HG03460 (cell line): ENCODE results near the gene MACROD2.

Experiments used
- ATAC-seq: cut with Tn5 transposase; IDR thresholded peaks from one replicate; pipeline ENCODE4 v1.9.1; 2021; ENCODE audit not compliant: unreplicated experiment

Gene MACROD2

DNA sequence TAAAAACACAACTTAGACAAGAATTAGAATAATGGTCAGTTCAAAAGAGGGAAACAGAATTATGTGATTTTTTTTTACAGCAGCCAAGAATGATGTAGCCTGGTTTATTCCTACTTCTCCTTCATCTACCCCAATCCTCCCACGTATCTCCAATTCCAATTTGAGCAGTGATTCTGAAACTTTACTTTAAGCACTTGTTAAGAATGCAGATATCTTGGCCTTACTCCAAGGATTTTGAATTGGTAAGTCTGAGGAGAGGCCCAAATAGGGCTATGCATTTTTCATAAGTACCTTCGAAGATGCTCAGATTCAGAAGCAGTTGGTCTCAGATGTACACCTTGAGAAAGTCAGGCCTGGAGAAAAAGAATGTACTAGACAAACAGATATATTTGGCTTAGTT is 575.5 kb downstream of the MACROD2 start:
- ATAC-seq, result no peak

DNA sequence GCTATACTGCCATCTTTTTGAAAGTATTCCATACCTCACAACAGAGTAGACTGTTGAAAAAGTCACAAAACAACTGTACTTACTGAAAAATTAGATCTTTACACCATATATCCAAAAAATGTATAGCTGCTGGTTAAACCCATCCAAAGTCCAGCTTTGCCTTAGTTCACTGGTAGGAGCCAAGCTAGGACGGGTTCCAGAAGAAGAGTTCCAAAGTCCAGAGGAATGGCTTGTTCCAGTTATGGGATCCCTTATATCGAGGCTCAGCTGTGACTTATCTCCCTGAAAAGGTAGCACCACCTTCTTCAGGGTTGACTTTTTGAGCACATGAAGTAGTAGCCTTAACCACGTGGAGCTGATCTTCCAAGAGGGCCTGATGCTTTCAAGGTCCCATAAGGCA is 578.4 kb downstream of the MACROD2 start:
- ATAC-seq, result no peak

DNA sequence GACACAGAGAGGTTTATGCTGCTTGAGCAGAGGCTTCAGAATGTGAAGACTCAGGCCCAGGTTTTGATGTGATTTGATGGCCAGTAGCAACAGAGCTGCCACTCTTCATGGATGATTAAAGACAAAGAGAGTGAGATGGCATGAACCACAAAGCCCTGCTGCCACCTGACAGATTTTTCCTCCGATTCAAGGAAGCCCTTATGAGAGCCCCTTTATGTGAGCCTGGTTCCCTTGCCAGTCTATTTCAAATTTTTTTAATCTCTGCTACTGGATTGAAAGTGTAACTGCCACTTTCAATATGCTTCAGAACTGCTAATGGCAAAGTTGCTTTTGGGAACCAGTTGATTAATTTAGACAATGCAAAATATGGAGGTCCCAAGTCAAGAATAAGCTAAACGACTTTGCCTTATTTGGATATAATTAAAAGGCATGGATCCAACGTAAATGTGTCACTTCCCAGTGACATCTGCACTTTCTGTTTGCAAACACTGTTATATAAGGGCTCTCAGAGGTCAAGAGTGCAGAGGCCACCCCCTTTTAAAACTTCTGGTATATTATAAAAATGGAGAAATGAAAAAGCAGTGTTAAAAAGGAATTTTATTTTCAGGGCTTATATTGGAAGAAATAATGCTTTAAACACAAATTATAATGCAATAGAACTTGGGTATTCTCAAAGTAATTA is 581.0 kb downstream of the MACROD2 start:
- no peak for ATAC-seq

DNA sequence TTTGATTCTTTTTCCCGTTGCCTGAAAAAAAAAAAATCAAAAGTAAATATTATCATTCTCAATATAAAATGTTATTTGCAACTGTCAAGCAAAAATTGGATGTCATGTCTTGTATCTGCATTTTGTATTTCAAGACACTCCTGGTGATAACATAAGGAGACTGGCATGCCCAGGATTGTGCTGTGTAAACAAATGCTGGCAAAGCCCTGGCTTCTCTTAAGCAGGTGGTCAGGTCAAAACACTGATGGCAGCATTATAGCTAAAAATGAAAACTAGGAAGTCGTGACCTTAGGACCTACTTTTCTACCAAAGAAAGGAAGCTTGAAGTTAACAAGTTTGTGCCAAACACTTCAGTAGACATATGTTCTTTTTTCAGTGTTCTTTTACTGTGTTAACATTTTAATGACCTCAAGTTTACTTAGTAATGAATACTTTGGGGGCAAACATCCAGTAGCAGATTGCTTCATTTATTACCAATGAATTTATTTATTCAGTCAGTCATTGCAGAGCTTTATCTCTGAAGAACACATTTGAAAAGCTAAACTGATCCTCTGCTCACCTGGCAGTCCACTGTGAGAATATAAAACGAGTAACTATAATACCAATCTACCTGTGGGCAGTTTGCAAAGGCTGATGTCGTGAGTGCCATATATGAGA is 585.2 kb downstream of the MACROD2 start:
- no peak for ATAC-seq

DNA sequence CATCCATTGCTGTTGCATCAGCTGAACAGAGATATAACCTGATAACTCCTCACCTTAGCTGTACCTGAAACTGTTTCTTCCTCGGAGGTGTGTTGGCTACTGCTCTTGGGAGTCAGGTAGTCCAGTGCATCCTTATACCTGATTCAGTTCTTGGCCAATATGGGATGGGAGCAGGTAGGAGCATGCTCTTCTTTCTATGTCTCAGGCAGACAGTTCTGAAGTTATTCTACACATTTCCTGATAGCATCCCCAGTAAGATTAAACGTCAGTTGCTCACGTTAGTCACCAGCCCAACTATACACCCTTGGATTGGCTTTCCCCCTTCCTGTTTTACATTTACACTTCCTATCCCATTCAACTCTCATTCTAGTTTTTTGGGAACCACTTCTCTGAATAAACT is 586.4 kb downstream of the MACROD2 start:
- ATAC-seq, result no peak

DNA sequence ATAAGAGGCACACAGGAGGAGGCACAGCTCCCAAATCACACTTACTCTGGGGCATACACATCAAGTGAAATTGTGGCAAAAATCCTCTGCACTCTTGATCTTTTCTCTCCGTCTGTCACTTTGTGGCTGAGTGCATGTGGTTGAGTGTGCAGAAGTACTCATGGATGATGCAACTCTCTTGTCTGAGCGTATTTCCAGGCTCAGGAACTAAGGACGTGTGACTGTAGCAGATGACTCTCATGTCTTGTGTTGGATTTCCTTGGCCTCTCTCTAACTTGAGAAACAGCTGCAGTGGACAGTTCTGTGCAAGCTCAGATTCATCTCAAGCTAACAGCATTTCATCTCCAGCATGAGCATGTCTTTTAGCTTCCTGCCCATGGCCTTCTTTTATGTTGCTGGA is 587.5 kb downstream of the MACROD2 start:
- ATAC-seq, result no peak

DNA sequence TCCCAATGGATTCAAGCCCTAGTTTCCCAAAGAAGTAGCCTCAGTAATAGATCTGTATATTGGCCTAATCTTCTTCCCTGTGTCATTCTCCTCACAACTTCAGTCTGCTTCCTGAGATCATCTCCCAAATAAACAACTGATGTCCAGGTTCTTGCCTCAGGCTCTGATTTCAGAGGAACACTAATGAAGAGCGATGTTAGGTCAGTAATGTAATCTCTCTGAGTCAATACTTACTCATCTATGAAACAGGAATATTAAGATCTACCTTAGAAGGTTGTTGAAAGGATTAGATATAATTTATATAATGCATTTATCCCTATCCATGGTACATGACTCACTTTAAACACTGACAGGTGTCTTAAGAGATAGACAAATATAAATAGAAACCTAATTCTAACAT is 588.1 kb downstream of the MACROD2 start:
- ATAC-seq, result no peak

DNA sequence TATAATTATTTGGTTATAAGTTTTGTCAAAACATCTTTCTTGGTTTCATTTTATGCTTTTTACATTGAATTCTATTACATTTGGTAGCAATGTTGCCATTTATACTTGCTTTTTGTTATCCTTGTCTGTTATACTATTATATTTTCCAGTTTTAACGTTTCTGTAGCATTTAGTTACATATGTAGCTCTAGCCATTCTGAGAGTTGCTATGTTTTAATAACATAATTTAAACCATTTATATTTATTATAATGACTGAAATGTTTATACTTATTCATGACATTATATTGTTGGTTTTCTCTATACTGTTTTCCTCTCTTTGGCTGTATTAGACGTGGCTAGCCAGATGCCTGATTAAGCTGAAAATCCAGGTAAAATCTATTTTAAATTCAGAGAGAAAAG is 594.1 kb downstream of the MACROD2 start:
- ATAC-seq, result no peak

DNA sequence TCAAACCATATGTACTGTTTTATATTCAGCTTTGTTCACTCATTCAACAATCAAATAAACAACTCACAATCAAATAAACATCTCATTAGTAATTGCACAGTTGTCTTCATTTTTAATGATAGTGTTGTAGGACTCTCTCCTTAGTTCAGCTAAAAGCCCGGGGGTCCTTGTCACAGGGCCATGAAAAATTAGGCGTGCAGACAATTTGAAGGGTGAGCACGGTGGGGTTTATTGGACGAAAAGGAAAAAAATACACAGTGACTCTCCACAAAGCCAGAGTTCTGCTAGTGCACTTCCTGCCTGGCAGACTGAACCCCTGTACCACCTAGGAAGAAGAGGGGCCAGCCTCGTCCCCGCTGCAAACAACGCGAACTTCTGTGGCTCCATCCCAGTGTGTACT is 599.7 kb downstream of the MACROD2 start:
- no peak for ATAC-seq

DNA sequence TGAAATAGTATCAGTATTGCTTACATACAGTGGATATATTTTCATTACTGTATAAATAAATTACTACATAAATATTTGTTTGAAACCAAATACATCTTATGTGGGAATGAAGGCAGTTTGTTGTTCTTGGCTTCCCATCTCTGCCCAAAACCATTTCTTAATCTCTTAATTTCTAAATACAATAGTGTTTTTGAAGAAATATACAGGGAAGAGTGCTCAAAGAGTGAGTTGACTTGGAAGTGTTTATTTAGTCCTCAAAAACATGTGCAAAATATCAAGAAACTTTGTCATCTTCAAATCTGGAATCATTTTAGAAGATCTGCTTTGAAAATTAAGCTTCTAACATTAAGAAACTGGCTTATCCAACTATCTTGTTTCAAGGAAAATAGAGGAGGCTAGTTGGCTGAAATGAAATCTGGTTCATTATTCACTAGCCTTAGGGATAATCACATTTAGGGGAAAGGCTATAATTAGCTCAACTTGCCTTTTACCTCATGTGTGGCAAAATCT is 601.9 kb downstream of the MACROD2 start:
- ATAC-seq, result no peak

DNA sequence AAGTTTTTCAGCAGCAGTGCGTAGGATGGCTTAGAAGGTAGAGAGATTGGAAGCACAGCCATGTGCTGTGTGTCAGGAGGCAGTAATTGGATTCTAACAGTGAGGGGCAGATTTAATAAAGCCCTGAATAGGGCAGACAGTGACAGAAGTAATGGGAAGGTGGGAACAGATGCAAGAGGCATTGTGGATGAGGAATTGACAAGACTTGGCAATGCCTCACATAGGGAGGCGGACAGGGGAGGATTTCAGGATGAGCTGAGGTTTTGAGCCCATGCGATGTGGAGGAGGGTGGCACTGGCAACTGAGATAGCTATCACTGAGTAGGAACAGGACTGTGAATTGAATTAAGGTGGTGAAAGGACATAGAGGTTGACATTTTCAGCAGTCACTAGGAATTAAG is 604.3 kb downstream of the MACROD2 start:
- ATAC-seq, result no peak

DNA sequence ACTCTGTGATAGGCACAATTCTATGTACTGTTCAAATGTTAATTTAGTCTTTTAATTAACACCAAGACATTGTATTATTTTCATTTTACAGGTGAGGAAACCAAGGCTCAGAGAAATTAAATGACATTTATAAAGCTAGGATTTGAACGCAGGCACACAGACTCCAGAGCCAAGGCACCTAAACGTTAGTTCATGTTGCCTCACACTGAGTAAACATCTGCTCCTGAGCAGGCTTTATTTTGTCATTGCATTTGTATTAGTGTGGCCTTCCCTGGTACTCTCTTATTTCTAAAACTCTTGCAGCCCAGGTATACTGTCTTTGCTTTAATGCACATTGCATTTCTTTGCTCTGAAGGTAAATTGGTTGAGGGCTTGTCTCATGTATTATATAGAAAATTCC is 605.2 kb downstream of the MACROD2 start:
- ATAC-seq, result no peak

DNA sequence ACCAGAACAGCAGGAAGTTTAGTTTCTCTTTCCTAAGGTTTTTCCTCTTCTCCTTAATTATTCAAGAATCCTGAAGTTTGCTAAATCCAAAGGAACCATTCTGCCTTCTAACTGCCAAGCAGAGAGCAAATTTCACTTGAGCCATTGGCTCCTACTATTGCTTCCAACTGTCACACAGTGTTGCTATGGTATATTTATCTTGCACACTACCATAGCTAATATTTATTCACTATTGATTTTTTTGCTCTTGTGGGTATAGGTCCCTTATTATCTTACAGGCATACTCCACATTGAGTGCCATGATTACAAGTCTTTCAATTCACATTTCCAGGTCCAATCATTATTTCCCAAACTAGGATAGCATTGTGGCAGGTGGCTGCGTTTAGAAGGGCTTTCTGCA is 608.8 kb downstream of the MACROD2 start:
- no peak for ATAC-seq

DNA sequence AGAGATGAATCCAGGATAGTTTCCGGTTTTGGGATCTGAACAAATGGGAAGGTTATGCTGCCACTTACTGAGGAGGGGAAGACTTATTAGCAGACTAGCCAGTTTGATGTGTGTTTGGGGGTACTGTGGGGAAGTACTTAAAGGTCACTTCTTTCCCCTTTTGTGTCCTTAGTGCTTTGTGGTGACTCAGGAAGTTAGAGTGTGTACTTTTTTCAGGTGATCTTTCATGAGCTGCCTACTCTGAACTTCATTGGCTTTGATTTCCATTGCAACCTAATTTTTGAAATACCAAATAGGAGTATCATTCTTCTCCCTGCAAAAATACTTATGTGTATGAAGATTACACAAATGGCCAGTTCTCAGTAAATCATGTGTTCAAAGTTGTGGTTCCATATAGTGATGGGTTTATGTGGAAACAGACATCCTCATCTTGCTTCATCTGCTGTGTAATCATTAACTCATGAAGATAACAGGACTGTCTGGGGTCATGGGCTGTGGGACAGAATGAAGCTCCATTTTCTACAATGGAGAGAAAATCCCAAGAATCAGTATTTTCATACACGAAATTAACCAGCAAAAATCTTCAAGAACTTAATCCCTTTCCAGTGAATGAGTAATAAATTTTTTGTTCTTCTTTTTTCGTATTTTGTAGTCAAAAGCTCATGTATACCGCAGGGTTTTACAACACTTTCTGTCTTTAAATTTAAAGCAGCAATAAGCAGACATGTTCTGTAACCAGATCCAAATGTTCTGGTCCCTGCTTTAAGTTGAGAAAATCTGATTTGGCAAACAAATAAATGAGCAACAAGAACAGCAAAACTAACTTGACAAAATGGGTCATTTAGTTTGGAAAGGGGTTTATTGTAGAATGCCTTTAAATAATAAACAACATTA is 614.3 kb downstream of the MACROD2 start:
- no peak for ATAC-seq

DNA sequence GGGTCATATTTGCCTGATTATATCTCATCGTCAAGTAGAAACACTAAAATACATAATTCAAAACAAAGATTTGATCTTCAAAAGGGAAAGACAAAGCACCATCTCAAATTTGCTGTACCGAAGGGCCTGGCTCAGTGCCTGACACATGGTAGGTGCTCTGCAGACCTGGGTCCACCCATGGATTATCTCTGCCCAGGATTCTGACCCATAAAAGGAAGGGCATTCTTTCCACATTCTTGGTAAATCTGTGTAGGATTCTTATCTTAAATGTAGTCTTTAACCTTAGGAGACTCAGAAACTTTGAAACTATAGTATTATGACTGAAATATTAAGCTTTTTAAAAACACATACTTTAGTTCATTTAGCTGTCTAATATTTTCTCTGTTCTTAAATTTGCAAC is 616.2 kb downstream of the MACROD2 start:
- no peak for ATAC-seq

DNA sequence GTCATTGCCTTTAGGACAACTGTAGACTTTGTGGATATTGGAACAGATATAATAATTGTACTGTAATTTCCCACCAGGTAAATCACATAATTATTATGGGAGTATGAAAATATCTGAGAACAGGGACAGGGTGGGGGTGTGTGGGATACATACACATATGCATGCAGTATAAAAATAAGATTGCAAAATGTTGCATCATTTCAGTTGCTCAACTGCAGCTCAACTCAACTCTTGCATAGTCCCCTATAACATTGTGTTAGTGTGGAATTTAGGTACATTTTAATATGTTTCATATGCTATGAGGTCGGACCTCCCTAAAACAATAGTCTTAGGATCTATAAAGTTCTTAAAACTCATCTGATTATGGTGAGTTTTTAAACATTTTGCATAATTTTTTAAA is 617.1 kb downstream of the MACROD2 start:
- ATAC-seq, result no peak

DNA sequence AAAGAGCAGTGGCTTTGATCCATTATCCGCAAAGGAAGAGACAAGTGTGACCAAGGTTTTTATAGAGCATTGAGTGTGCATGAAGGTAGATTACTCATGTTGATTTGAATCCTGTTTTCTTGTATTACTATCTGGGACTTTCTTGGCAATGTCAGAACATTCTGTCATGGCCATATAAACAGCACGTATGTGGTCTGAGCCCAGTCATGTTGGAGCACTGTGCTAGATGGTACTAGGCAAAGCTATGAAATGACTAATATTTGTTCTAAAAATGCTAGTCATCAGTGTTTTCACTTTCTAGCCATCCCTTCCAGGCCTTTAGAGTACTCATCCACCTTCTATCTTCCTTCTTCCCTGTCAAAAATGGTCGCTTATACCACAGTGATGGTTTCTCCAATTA is 620.7 kb downstream of the MACROD2 start:
- ATAC-seq, result no peak

DNA sequence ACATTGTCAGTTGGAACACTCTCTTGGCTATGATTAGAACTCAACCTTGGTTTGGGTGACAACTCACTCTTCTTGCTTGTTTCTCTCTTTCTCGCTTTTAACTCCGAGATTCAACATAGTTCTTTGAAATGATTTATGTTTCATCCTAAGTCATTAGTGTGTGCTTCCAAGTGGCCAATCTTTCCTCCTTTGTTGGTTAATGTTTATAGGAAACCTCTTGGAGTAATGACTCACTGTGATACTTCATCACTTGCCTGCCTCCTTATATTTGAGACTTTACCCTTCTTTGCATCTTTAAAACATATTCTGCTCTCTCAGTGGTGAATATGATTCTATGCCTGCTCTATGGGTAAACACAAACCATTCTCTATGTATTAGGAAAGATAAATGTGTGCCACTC is 621.8 kb downstream of the MACROD2 start:
- no peak for ATAC-seq

DNA sequence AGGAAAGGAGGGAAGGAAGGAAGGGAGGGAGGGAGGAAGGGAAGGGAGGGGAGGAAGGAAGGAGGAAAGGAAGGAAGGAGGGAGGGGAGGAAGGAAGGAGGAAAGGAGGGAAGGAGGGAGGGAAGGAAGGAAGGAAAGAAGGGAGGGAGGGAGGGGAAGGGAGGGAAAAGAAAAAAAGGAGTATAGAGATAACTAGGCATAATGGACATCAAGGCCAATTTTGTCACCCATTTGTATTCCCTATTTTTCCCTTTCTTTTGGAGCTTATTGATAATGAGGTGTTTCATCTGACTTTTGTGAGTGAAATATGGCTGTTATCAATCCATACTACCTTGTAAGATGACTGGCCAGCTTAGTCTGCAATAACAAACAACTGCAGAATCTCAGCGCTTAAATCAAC is 624.1 kb downstream of the MACROD2 start:
- no peak for ATAC-seq

DNA sequence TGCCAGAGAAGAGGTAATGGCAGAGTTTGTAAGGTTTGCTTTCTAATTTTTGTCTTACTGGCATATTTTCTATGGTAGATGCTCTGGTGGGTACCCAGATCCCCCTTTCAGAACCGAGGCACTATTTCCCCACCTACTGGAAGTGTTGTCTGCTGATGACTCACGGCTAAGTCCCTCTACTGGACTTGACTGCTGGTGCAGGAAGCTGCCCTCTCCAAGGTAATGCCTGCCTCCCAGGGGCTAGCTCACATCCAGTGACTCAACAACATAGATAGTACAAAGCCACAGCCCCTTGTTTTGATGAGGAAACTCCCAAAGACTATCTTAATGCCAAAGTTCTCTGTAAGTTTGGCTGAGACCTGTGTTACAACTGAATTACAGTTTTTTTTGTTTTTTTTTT is 627.5 kb downstream of the MACROD2 start:
- no peak for ATAC-seq

DNA sequence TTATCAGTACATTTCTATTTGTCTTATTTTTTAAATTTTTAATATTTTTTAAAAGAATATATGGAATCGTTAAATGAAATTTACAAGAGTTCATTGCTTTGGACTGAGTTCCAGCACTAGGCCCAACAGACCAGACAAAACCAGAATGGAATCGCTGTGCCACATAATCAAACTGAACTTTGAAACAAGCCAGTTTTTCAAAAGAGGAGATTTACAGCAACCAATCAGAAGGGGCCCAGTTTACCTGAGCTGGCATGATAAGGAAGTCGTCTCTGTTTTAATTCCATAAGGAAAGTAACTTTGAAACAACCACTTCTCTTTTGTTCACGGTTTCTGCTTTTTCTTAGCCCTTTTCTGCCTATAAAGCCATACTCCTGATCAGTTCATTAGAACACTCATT is 635.7 kb downstream of the MACROD2 start:
- ATAC-seq, result no peak

DNA sequence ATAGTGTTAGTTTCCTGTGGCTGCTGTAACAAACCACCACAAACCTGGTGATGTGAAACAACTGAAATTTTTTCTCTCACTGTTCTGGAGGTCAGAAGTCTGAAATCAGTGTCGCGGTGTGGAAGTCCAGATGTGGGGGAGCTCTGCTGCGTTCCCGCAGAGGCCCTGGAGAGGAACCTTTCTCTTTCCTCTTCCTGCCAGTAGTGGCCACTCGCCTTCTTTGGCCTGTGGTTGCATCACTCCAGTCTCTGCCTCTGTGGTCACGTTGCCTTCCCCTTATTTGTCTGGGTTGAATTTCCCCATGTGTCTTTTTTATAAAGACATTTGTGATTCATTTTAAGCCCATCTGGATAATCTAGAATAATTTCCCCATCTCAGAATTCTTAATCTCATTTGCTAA is 637.6 kb downstream of the MACROD2 start:
- no peak for ATAC-seq
